Measurements from ENCODE around the gene PPARGC1A.

DNA sequence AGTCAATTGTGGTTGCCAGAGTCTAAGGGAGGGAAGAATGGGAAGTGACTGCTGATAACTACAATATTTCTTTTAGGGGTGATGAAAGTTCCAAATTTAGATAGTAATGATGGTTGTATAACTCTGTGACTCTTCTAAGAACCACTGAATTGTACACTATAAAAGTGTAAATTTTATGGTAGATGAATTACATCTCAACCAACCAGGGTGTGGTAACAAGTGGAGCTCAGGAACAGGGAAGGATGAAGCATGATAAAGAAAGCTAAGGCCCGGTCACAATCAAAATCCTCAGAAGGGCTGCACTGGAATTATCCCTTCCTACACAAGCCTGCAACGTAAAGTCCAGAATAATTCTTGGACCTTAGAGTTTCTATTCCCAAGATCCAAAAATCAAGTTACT lies 143.2 kb downstream of the PPARGC1A start:
- TF ChIP-seq, protein P1, sequence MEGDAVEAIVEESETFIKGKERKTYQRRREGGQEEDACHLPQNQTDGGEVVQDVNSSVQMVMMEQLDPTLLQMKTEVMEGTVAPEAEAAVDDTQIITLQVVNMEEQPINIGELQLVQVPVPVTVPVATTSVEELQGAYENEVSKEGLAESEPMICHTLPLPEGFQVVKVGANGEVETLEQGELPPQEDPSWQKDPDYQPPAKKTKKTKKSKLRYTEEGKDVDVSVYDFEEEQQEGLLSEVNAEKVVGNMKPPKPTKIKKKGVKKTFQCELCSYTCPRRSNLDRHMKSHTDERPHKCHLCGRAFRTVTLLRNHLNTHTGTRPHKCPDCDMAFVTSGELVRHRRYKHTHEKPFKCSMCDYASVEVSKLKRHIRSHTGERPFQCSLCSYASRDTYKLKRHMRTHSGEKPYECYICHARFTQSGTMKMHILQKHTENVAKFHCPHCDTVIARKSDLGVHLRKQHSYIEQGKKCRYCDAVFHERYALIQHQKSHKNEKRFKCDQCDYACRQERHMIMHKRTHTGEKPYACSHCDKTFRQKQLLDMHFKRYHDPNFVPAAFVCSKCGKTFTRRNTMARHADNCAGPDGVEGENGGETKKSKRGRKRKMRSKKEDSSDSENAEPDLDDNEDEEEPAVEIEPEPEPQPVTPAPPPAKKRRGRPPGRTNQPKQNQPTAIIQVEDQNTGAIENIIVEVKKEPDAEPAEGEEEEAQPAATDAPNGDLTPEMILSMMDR (IDR thresholded peaks at IDR 0.05) = no peak
- no peak for TF ChIP-seq POLR2A (IDR thresholded peaks at IDR 0.05)

All from heart left ventricle (tissue), 13 donors.